Measurements from ENCODE around the gene RREB1.

- TF ChIP-seq CTCF (IDR thresholded peaks at IDR 0.05; ENCODE audit: low read depth, low read length, poor library complexity, severe bottlenecking) (no peak), EZH2phosphoT487 (IDR thresholded peaks at IDR 0.05; ENCODE audit: borderline replicate concordance, low read length) (no peak)
These were observed 20.7 kb upstream of the RREB1 start for GRCh38 chr6:7087066-7087465.
